GM12892 (cell line): ENCODE results near the gene ZAR1L.
"Not testable (repeated sequence)": the region's sequence is repeated elsewhere in the genome, so short reads cannot be mapped to it uniquely, and the experiment has no call there.

Experiments
- POLR2A ChIP-seq: IDR thresholded peaks from 2 replicates; pipeline ENCODE4 v1.6.1; 2011; ENCODE audit warnings: low read depth, low read length, control low read depth
- POLR2AphosphoS5 ChIP-seq: IDR thresholded peaks from 2 replicates; pipeline ENCODE4 v1.6.1; 2011; ENCODE audit warnings: low read depth, low read length, control low read depth

DNA sequence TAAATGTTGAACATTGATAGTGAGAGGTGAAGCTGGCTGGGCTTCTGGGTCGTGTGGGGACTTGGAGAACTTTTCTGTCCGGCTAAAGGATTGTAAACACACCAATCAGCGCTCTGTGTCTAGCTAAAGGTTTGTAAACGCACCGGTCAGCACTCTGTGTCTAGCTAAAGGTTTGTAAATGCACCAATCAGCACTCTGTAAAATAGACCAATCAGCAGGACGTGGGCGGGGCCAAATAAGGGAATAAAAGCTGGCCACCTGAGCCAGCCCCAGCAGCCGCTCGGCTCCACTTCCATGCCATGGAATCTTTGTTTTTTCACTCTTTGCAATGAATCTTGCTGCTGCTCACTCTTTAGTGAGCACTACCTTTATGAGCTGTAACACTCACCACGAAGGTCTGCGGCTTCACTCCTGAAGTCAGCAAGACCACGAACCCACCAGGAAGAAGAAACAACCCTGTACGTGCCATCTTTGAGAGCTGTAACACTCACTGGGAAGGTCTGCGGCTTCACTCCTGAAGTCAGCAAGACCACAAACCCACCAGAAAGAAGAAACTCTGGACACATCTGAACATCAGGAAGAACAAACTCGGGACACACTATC is 35.8 kb upstream of the ZAR1L start:
- TF ChIP-seq POLR2A, POLR2AphosphoS5: not testable (repeated sequence)
